Measurements from ENCODE around the gene MAZ. TPM values are rescaled to one million over a fixed set of nuclear protein-coding genes. Genes with fewer than 3 reads are reported as not detected.

The MAZ gene
- total RNA-seq, 1 donor from 2014 or later, result 74.0 TPM

Other genes with a start within 250 kb of the MAZ start
- gene SPN, start 143.3 kb upstream of the MAZ start, total RNA-seq, result 0.91 TPM
- 31.8 TPM for gene QPRT, start 127.3 kb upstream of the MAZ start, total RNA-seq
- 0.65 TPM for gene C16orf54, start 60.5 kb upstream of the MAZ start, total RNA-seq
- gene ZG16, start 28.3 kb upstream of the MAZ start, total RNA-seq, result not detected
- gene KIF22, start 15.8 kb upstream of the MAZ start, total RNA-seq, result 59.8 TPM
- gene PRRT2, start 5.7 kb downstream of the MAZ start, total RNA-seq, result 3.3 TPM
- 14.7 TPM for gene PAGR1, start 9.6 kb downstream of the MAZ start, total RNA-seq
- 45.5 TPM for gene MVP, start 13.9 kb downstream of the MAZ start, total RNA-seq
- 63.0 TPM for gene CDIPT, start 56.7 kb downstream of the MAZ start, total RNA-seq
- gene SEZ6L2, start 93.0 kb downstream of the MAZ start, total RNA-seq, result 0.70 TPM
- gene ASPHD1, start 94.0 kb downstream of the MAZ start, total RNA-seq, result not detected
- 6.6 TPM for gene KCTD13, start 119.7 kb downstream of the MAZ start, total RNA-seq
- 70.6 TPM for gene TMEM219, start 155.6 kb downstream of the MAZ start, total RNA-seq
- gene TAOK2, start 167.3 kb downstream of the MAZ start, total RNA-seq, result 29.7 TPM
- 19.5 TPM for gene HIRIP3, start 189.1 kb downstream of the MAZ start, total RNA-seq
- 28.0 TPM for gene INO80E, start 189.7 kb downstream of the MAZ start, total RNA-seq
- gene DOC2A, start 204.5 kb downstream of the MAZ start, total RNA-seq, result 0.13 TPM
- gene C16orf92, start 216.7 kb downstream of the MAZ start, total RNA-seq, result not detected
- gene TLCD3B, start 224.7 kb downstream of the MAZ start, total RNA-seq, result not detected